HepG2 (cell line): Measurements from ENCODE around the gene FOXR1. TPM values are rescaled to one million over a fixed set of nuclear protein-coding genes. Genes with fewer than 3 reads are reported as not detected.
A peak's percentile ranks its signal among the peaks of the same experiment; 100 is the strongest.

Experiments
- ADNP ChIP-seq: sonication (generic); formaldehyde crosslinking; IDR thresholded peaks from 2 replicates; pipeline ENCODE4 v1.4.0; 2020; ENCODE audit warnings: missing genetic modification reagents
- FOSL1 ChIP-seq: sonication (generic); formaldehyde crosslinking; IDR thresholded peaks from 2 replicates; pipeline ENCODE4 v1.9.0; 2021; ENCODE audit warnings: missing genetic modification reagents, borderline replicate concordance
- HES4 ChIP-seq: sonication (generic); formaldehyde crosslinking; IDR thresholded peaks from 2 replicates; pipeline ENCODE4 v1.9.0; 2021; ENCODE audit warnings: mild to moderate bottlenecking, missing genetic modification reagents, borderline replicate concordance
- JUND ChIP-seq: sonication (generic); formaldehyde crosslinking; IDR thresholded peaks from 2 replicates; pipeline ENCODE4 v1.8.0; 2022; ENCODE audit warnings: mild to moderate bottlenecking, missing genetic modification reagents
- RAD21 ChIP-seq: fragments of 450-650 bp; formaldehyde crosslinking; IDR thresholded peaks from 2 replicates; pipeline ENCODE4 v1.5.0; 2020; ENCODE audit warnings: mild to moderate bottlenecking
- SP5 ChIP-seq: IDR thresholded peaks from 2 replicates; pipeline ENCODE4 v1.6.1; 2016; ENCODE audit warnings: low read depth, borderline replicate concordance
- STAG1 ChIP-seq: sonication (generic); formaldehyde crosslinking; IDR thresholded peaks from 2 replicates; pipeline ENCODE4 v1.4.0; 2020; ENCODE audit warnings: missing genetic modification reagents
- ZFP90 ChIP-seq: sonication (generic); formaldehyde crosslinking; IDR thresholded peaks from 2 replicates; pipeline ENCODE4 v1.8.0; 2022; ENCODE audit warnings: missing genetic modification reagents, mild to moderate bottlenecking, inconsistent platforms, borderline replicate concordance
- ZNF317 ChIP-seq: sonication (generic); formaldehyde crosslinking; IDR thresholded peaks from 2 replicates; pipeline ENCODE4 v1.5.0; 2020; ENCODE audit warnings: mild to moderate bottlenecking, missing genetic modification reagents
- ZNF33A ChIP-seq: sonication (generic); formaldehyde crosslinking; IDR thresholded peaks from 2 replicates; pipeline ENCODE4 v1.5.1; 2020; ENCODE audit warnings: missing genetic modification reagents, mild to moderate bottlenecking, moderate library complexity, borderline replicate concordance
- ZNF550 ChIP-seq: sonication (generic); formaldehyde crosslinking; IDR thresholded peaks from 2 replicates; pipeline ENCODE4 v1.4.0; 2020; ENCODE audit warnings: mild to moderate bottlenecking, missing genetic modification reagents, borderline replicate concordance
- ZNF660 ChIP-seq: sonication (generic); formaldehyde crosslinking; IDR thresholded peaks from 2 replicates; pipeline ENCODE4 v1.5.1; 2020; ENCODE audit warnings: mild to moderate bottlenecking, low read depth, missing genetic modification reagents, borderline replicate concordance
- ZNF883 ChIP-seq: sonication (generic); formaldehyde crosslinking; IDR thresholded peaks from 2 replicates; pipeline ENCODE4 v1.5.1; 2020; ENCODE audit warnings: mild to moderate bottlenecking, missing genetic modification reagents; ENCODE audit errors: not compliant biosample characterization
- polyA plus RNA-seq, 8 experiments: library from polyadenylated mRNA; depleted of rRNA in 3 of 8; stranded (reverse) in 7 of 8; unstranded in 1 of 8; fragments of >200 nt; fragmentation: Illumina TruSeq in 4 of 8; extraction: Trizol in 4 of 8; gene quantifications; 2 replicates each; pipeline versions ENCODE4 v1.2.1 to v1.2.3, GENCODE V29; 2011 to 2016; ENCODE audit warnings: low read depth in 4 of 8, missing spikeins in 1 of 8, mixed read lengths in 1 of 8; ENCODE audit not compliant: insufficient read depth in 1 of 8
- total RNA-seq, 5 experiments: library from RNA; depleted of rRNA; stranded (reverse); fragments of >200 nt; fragmentation: Illumina TruSeq; extraction: Trizol; gene quantifications; 2 replicates each; pipeline ENCODE4 v1.2.3, GENCODE V29; 2016; ENCODE audit warnings: low read depth in 1 of 5
- TF ChIP-seq, protein P1 (sequence below): sonication (generic); formaldehyde crosslinking; IDR thresholded peaks from 2 replicates; pipeline ENCODE4 v1.8.0; 2022; ENCODE audit warnings: missing genetic modification reagents, low read depth, mild to moderate bottlenecking, borderline replicate concordance
- TF ChIP-seq, protein P2 (sequence below): sonication (generic); formaldehyde crosslinking; IDR thresholded peaks from 2 replicates; pipeline ENCODE4 v1.8.0; 2022; ENCODE audit warnings: low read depth, missing genetic modification reagents
- TF ChIP-seq, protein P3 (sequence below): sonication (generic); formaldehyde crosslinking; IDR thresholded peaks from 2 replicates; pipeline ENCODE4 v1.4.0; 2020; ENCODE audit warnings: missing genetic modification reagents, borderline replicate concordance
- TF ChIP-seq, protein P4 (sequence below): sonication (generic); formaldehyde crosslinking; IDR thresholded peaks from 2 replicates; pipeline ENCODE4 v1.4.0; 2020; ENCODE audit warnings: mild to moderate bottlenecking, low read depth, missing genetic modification reagents
- TF ChIP-seq, protein P5 (sequence below): sonication (generic); formaldehyde crosslinking; IDR thresholded peaks from 2 replicates; pipeline ENCODE4 v1.5.0; 2020; ENCODE audit warnings: missing genetic modification reagents, mild to moderate bottlenecking, borderline replicate concordance
- TF ChIP-seq, protein P6 (sequence below): sonication (generic); formaldehyde crosslinking; IDR thresholded peaks from 2 replicates; pipeline ENCODE4 v1.5.1; 2020; ENCODE audit warnings: mild to moderate bottlenecking, moderate library complexity, missing genetic modification reagents

Gene FOXR1
- total and polyA plus RNA-seq, 2 of the 13 experiments (the other 11 are each of a cell fraction or from before 2014, with no cell fraction given), result not detected

DNA sequence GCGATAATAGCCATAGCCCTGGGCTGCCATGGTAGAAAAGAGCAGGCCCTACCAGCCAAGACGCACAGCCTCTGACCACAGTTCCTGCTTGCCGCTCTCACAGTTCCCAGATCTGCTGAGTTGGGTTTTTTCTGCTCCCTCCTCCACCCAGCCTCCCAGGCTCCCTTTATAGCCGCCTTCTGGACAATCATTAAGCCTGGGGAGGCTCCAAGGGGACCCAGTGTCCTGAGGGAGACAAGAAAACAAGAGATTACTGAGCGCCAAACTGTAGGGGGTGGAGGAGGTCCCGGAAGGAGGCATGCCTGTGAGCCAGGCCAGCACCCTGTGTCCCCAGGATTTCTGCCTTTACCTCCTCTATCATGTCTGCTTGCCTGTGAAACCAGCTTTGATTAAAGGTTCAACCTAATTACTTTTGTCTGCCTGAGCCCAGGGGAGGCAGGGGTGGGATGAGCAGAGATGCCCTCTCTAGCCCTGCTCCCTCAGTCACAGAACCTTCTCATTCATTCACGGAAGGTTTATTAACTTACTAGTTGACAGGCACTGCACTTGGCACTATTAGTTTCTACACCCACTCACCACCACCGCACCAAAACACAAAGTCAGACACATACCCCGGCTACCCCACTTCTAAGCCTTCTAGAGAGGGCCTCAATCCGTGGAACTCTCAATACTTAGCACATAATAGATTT is 57.9 kb downstream of the FOXR1 start (continued):
- TF ChIP-seq ZNF33A (CRISPR knock-in tag) (no peak), ZNF660 (CRISPR knock-in tag) (no peak), ADNP (CRISPR knock-in tag) (no peak), STAG1 (CRISPR knock-in tag) (no peak), JUND (CRISPR knock-in tag) (no peak), RAD21 (no peak), ZNF550 (no peak), FOSL1 (CRISPR knock-in tag) (no peak), ZNF883 (CRISPR knock-in tag) (no peak), ZFP90 (CRISPR knock-in tag) (no peak), ZNF317 (CRISPR knock-in tag) (no peak), HES4 (CRISPR knock-in tag) (0 out of 2 replicates have a peak, but pooled peaks have one; percentile 40), SP5 (CRISPR knock-in tag) (0 out of 2 replicates have a peak, but pooled peaks have one; percentile 42)
- TF ChIP-seq, protein P1, sequence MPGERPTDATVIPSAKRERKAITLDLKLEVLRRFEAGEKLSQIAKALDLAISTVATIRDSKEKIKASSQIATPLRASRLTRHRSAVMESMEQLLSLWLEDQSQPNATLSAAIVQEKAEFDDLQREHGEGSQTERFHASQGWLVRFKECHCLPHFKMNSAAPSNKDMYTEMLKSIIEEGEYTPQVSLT, result no peak
- TF ChIP-seq, protein P2, sequence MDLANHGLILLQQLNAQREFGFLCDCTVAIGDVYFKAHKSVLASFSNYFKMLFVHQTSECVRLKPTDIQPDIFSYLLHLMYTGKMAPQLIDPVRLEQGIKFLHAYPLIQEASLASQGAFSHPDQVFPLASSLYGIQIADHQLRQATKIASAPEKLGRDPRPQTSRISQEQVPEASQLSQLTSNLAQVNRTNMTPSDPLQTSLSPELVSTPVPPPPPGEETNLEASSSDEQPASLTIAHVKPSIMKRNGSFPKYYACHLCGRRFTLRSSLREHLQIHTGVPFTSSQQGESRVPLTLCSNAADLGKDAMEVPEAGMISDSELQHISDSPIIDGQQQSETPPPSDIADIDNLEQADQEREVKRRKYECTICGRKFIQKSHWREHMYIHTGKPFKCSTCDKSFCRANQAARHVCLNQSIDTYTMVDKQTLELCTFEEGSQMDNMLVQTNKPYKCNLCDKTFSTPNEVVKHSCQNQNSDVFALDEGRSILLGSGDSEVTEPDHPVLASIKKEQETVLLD (CRISPR knock-in tag), result no peak
- TF ChIP-seq, protein P3, sequence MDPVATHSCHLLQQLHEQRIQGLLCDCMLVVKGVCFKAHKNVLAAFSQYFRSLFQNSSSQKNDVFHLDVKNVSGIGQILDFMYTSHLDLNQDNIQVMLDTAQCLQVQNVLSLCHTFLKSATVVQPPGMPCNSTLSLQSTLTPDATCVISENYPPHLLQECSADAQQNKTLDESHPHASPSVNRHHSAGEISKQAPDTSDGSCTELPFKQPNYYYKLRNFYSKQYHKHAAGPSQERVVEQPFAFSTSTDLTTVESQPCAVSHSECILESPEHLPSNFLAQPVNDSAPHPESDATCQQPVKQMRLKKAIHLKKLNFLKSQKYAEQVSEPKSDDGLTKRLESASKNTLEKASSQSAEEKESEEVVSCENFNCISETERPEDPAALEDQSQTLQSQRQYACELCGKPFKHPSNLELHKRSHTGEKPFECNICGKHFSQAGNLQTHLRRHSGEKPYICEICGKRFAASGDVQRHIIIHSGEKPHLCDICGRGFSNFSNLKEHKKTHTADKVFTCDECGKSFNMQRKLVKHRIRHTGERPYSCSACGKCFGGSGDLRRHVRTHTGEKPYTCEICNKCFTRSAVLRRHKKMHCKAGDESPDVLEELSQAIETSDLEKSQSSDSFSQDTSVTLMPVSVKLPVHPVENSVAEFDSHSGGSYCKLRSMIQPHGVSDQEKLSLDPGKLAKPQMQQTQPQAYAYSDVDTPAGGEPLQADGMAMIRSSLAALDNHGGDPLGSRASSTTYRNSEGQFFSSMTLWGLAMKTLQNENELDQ (CRISPR knock-in tag), result no peak
- TF ChIP-seq, protein P4, sequence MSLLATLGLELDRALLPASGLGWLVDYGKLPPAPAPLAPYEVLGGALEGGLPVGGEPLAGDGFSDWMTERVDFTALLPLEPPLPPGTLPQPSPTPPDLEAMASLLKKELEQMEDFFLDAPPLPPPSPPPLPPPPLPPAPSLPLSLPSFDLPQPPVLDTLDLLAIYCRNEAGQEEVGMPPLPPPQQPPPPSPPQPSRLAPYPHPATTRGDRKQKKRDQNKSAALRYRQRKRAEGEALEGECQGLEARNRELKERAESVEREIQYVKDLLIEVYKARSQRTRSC, result no peak
- TF ChIP-seq, protein P5, sequence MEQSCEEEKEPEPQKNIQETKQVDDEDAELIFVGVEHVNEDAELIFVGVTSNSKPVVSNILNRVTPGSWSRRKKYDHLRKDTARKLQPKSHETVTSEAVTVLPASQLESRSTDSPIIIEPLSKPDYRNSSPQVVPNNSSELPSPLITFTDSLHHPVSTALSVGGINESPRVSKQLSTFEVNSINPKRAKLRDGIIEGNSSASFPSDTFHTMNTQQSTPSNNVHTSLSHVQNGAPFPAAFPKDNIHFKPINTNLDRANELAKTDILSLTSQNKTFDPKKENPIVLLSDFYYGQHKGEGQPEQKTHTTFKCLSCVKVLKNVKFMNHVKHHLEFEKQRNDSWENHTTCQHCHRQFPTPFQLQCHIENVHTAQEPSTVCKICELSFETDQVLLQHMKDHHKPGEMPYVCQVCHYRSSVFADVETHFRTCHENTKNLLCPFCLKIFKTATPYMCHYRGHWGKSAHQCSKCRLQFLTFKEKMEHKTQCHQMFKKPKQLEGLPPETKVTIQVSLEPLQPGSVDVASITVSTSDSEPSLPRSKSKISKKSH (CRISPR knock-in tag), result no peak
- TF ChIP-seq, protein P6, sequence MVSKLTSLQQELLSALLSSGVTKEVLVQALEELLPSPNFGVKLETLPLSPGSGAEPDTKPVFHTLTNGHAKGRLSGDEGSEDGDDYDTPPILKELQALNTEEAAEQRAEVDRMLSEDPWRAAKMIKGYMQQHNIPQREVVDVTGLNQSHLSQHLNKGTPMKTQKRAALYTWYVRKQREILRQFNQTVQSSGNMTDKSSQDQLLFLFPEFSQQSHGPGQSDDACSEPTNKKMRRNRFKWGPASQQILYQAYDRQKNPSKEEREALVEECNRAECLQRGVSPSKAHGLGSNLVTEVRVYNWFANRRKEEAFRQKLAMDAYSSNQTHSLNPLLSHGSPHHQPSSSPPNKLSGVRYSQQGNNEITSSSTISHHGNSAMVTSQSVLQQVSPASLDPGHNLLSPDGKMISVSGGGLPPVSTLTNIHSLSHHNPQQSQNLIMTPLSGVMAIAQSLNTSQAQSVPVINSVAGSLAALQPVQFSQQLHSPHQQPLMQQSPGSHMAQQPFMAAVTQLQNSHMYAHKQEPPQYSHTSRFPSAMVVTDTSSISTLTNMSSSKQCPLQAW (CRISPR knock-in tag), result peak; percentile 98
